ENCODE results near the gene SLC4A4. TPM values are rescaled to one million over a fixed set of nuclear protein-coding genes. Genes with fewer than 3 reads are reported as not detected.

Gene SLC4A4
- total RNA-seq, 2 donors from 2014 or later = 0.32 to 0.76 TPM

- ATAC-seq (replicated peaks) = no peak
These were observed 73.2 kb downstream of the SLC4A4 start for GRCh38 chr4:71411981-71412380.

DNA sequence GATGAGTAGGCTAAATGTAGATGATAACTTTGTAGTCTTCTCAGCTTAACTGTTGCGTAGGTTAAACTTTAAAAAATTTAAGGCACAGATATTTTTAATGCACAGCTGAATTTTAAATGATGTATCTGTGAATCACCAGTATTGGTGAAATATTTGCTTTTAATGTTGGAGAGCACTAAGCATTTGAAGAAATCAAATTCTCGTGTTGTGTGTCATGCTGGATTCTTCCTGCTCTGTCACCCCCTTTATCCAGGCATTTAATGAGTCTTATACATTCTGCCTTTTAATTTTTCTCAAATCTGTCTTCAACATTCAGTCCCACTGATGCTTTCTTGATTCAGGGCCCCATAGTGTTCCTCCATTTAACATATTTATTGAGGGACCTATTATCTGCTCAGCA is 76.7 kb downstream of the SLC4A4 start:
- Mint-ChIP-seq H3K4me1 (no peaks in the 10 kb centered on the region), H3K36me3 (ENCODE audit: low read depth) (no peaks in the 10 kb centered on the region), H3K27ac (no peak overlapping the region), H3K9me3 (no peaks in the 10 kb centered on the region), H3K27me3 (peaks cover 3% of the 10 kb centered on the region), H3K4me3 (no peak overlapping the region)
- no peak for ATAC-seq (replicated peaks)

More at GRCh38 chr4:71411981-71412380, 73.2 kb downstream of the SLC4A4 start:
- no peak overlapping the region for H3K4me3 Mint-ChIP-seq
- no peaks in the 10 kb centered on the region for H3K36me3 Mint-ChIP-seq (ENCODE audit: low read depth)
- peaks cover 10% of the 10 kb centered on the region for H3K9me3 Mint-ChIP-seq
- H3K27ac Mint-ChIP-seq = no peak overlapping the region
- no peaks in the 10 kb centered on the region for H3K27me3 Mint-ChIP-seq
- no peaks in the 10 kb centered on the region for H3K4me1 Mint-ChIP-seq

DNA sequence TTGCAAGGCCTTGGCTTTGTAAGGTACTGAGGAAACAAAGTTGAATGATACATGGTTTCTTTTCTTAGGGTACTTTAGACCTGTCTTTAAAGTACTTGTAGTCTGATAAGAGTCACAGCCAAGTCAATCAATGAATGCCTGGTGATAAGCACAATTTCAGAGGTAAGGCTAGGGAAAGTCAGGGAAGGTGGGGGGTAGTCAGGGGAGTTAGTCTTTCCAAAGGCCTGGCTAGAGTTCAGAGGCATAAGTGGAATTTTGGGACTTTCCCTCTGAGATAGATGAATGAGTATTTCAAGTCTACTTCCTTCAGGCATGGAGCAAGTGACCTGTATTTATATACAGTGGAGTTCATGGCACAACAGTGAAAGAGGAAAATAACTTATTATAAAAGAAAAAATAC is 78.3 kb downstream of the SLC4A4 start:
- H3K27ac Mint-ChIP-seq = no peak overlapping the region
- H3K27me3 Mint-ChIP-seq = peaks cover 7% of the 10 kb centered on the region
- H3K36me3 Mint-ChIP-seq (ENCODE audit: low read depth) = no peaks in the 10 kb centered on the region
- no peaks in the 10 kb centered on the region for H3K9me3 Mint-ChIP-seq
- H3K4me3 Mint-ChIP-seq = no peak overlapping the region
- H3K4me1 Mint-ChIP-seq = no peaks in the 10 kb centered on the region
- no peak for ATAC-seq (replicated peaks)

GRCh38 chr4:71426381-71427042 is 87.7 kb downstream of the SLC4A4 start:
- no peaks in the 10 kb centered on the region for H3K9me3 Mint-ChIP-seq

DNA sequence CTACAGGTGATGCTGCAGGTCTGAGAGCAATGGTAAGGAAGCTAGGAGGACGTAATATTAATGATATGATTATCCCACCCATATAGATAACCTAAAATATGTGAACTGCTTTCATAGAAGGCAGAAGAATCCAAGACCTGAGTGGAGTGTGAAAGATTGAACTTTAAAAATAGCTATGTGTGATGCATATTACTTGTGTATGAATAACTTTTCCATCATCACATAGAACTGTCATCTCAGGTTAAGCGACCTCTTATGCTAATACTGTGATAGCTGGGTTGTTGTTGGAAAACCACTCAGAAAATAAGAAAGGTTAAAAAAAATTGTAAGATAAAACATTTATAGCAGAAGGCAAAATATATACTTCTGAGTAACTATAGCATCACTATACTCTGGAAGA is 90.3 kb downstream of the SLC4A4 start:
- no peaks in the 10 kb centered on the region for H3K9me3 Mint-ChIP-seq
- no peak for ATAC-seq (replicated peaks)
- no peaks in the 10 kb centered on the region for H3K36me3 Mint-ChIP-seq (ENCODE audit: low read depth)
- H3K27ac Mint-ChIP-seq = no peak overlapping the region
- H3K4me3 Mint-ChIP-seq = no peak overlapping the region
- peaks cover 16% of the 10 kb centered on the region for H3K27me3 Mint-ChIP-seq
- H3K4me1 Mint-ChIP-seq = no peaks in the 10 kb centered on the region

More at GRCh38 chr4:71426381-71427042, 87.7 kb downstream of the SLC4A4 start:
- H3K4me3 Mint-ChIP-seq = no peak overlapping the region
- H3K27me3 Mint-ChIP-seq = peaks cover 9% of the 10 kb centered on the region
- no peak for ATAC-seq (replicated peaks)
- H3K36me3 Mint-ChIP-seq (ENCODE audit: low read depth) = no peaks in the 10 kb centered on the region
- no peaks in the 10 kb centered on the region for H3K4me1 Mint-ChIP-seq
- no peak overlapping the region for H3K27ac Mint-ChIP-seq

DNA sequence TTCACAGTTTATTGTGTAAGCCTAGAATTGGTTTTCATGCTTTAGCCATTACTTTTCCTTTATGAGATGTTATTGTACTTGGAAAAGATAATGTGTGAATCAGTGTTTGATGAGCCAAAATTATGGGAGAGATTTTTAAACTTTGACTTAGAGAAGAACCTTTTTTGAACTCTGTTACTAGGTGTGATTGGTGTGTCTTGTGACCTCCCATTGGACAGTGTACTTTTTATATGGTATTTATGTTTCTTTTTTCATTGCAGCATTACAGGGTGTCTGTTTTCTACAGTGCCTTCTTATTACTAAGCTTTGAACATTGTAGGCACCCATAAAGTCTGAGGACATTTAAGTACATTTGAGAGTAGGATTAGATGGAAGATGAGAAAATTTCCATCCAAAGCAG is 91.1 kb downstream of the SLC4A4 start:
- no peak overlapping the region for H3K4me3 Mint-ChIP-seq
- no peaks in the 10 kb centered on the region for H3K4me1 Mint-ChIP-seq
- H3K27ac Mint-ChIP-seq = no peak overlapping the region
- H3K9me3 Mint-ChIP-seq = no peaks in the 10 kb centered on the region
- no peaks in the 10 kb centered on the region for H3K36me3 Mint-ChIP-seq (ENCODE audit: low read depth)
- ATAC-seq (replicated peaks) = no peak
- H3K27me3 Mint-ChIP-seq = peaks cover 16% of the 10 kb centered on the region

DNA sequence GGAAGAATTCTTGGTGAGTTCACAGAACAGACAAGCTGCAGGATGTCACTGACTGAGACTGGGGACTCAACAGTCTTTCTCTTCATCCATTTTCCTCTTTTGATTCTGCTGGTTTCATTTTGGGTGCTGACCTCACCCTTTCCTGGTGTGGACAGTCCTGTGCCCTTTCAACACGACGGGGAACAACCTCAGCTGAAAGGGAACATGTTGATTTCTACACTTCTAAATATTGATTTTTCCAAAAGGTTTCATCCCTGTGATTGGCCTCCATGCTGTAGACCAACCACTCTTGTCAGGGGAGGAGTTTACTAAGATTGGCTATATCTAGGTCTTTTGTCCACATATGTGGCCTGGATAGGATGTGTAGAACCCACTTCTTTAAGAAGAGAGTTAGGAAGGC is 91.8 kb downstream of the SLC4A4 start:
- no peak overlapping the region for H3K27ac Mint-ChIP-seq
- H3K36me3 Mint-ChIP-seq (ENCODE audit: low read depth) = no peaks in the 10 kb centered on the region
- H3K9me3 Mint-ChIP-seq = no peaks in the 10 kb centered on the region
- H3K27me3 Mint-ChIP-seq = peaks cover 16% of the 10 kb centered on the region
- ATAC-seq (replicated peaks) = no peak
- H3K4me3 Mint-ChIP-seq = no peak overlapping the region
- no peaks in the 10 kb centered on the region for H3K4me1 Mint-ChIP-seq

DNA sequence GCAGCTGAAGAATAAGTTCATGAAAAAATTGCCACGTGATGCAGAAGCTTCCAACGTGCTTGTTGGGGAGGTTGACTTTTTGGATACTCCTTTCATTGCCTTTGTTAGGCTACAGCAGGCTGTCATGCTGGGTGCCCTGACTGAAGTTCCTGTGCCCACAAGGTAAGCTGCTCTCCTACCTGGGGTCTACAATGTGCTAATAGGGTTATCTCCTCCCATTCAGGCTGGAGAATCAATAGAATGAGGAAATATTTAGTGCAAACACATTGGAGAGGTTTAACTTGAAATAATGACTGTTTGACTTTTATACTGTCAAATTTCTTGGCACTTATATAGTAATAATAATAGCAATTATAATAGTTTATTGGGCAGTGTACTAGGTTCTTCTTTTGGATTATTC is 101.8 kb downstream of the SLC4A4 start:
- Mint-ChIP-seq H3K9me3 (no peaks in the 10 kb centered on the region), H3K36me3 (ENCODE audit: low read depth) (no peaks in the 10 kb centered on the region), H3K27me3 (no peaks in the 10 kb centered on the region), H3K27ac (no peak overlapping the region), H3K4me1 (no peaks in the 10 kb centered on the region), H3K4me3 (no peak overlapping the region)
- ATAC-seq (replicated peaks) = no peak

DNA sequence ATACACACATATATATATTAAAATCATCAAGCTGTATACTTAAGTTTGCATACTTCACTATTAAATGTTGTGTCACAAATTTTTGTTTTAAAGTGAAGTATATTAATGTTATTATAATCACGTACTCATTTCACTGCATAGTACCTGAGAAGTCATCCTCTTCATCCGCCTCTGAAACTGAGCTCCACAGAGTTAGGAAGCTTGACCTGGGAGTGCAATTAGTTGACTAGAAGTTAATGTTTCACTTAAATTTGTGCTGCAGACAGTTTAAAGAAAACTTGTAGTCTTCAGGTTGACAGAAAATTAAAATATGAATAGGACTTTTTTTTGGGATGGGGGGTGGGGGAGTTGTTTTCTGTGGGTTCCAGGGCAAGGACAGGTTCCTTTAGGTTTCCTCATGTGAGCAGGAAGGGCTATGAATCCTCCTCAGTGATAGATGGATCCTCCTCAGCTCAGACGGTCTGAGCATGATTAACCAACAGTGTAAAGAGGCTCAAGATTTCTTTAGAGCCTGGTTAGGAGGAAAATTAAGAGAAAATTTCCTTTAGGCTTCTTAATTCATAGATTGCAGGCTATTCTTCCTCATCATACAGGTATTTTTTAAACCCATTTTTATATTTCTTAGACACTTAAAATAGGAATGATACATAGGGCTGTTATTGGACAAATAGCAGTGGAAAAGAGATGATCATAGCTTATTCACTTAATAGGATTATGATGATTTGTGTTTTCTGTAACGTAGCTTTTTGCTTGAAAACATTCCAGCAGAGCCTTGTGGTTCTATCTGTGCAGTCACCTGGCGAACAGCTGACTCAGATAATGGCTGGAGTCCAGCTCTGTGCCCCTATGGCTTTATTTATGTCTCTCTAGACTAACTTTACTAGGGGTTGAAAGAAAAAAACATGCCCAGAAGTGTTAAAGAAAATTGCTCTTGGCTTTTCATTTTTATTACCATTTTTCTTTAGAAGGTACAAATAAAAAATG is 102.7 kb downstream of the SLC4A4 start:
- Mint-ChIP-seq H3K27ac (no peak overlapping the region), H3K36me3 (ENCODE audit: low read depth) (no peaks in the 10 kb centered on the region), H3K9me3 (no peaks in the 10 kb centered on the region), H3K27me3 (no peaks in the 10 kb centered on the region), H3K4me3 (no peak overlapping the region), H3K4me1 (no peaks in the 10 kb centered on the region)
- ATAC-seq (replicated peaks) = no peak

- Mint-ChIP-seq H3K9me3 (no peaks in the 10 kb centered on the region), H3K27ac (no peak overlapping the region), H3K4me3 (no peak overlapping the region), H3K36me3 (ENCODE audit: low read depth) (no peaks in the 10 kb centered on the region), H3K4me1 (no peaks in the 10 kb centered on the region), H3K27me3 (no peaks in the 10 kb centered on the region)
- no peak for ATAC-seq (replicated peaks)
These were observed 103.5 kb downstream of the SLC4A4 start for GRCh38 chr4:71442336-71442735.

DNA sequence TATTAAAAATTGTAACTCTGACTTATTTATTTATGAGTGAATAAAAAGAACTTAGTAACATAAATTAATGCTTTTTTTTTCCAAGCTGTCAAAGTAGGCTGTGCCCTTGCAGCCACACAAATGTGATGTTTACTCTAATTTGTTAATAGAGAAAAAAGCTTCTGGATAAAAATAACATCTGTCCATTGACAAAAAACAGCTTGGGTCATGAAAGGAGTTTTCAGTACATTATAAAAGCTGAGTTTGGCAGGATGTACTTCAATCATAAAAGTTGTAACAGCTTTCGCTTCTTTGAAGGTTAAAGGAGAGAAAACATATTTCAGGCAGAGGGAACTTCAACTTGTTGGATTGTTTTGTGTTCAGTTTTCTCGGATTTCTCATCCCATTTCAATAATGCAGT is 105.6 kb downstream of the SLC4A4 start:
- Mint-ChIP-seq H3K4me3 (no peak overlapping the region), H3K36me3 (ENCODE audit: low read depth) (no peaks in the 10 kb centered on the region), H3K27ac (no peak overlapping the region), H3K9me3 (no peaks in the 10 kb centered on the region), H3K27me3 (peaks cover 4% of the 10 kb centered on the region), H3K4me1 (no peaks in the 10 kb centered on the region)
- ATAC-seq (replicated peaks) = no peak

- ATAC-seq (replicated peaks) = no peak
- H3K4me3 Mint-ChIP-seq = no peak overlapping the region
- no peaks in the 10 kb centered on the region for H3K9me3 Mint-ChIP-seq
- no peaks in the 10 kb centered on the region for H3K4me1 Mint-ChIP-seq
- peaks cover 4% of the 10 kb centered on the region for H3K27me3 Mint-ChIP-seq
- no peak overlapping the region for H3K27ac Mint-ChIP-seq
- H3K36me3 Mint-ChIP-seq (ENCODE audit: low read depth) = no peaks in the 10 kb centered on the region
These were observed 107.0 kb downstream of the SLC4A4 start for GRCh38 chr4:71445811-71446210.

GRCh38 chr4:71446479-71447081 is 107.8 kb downstream of the SLC4A4 start:
- Mint-ChIP-seq H3K27ac (no peak overlapping the region), H3K4me3 (no peak overlapping the region), H3K36me3 (ENCODE audit: low read depth) (no peaks in the 10 kb centered on the region), H3K9me3 (no peaks in the 10 kb centered on the region), H3K27me3 (peaks cover 11% of the 10 kb centered on the region), H3K4me1 (no peaks in the 10 kb centered on the region)
- ATAC-seq (replicated peaks) = no peak

GRCh38 chr4:71449040-71449439 is 110.2 kb downstream of the SLC4A4 start:
- Mint-ChIP-seq H3K27me3 (peaks cover 11% of the 10 kb centered on the region), H3K36me3 (ENCODE audit: low read depth) (no peaks in the 10 kb centered on the region)
- ATAC-seq (replicated peaks) = no peak

DNA sequence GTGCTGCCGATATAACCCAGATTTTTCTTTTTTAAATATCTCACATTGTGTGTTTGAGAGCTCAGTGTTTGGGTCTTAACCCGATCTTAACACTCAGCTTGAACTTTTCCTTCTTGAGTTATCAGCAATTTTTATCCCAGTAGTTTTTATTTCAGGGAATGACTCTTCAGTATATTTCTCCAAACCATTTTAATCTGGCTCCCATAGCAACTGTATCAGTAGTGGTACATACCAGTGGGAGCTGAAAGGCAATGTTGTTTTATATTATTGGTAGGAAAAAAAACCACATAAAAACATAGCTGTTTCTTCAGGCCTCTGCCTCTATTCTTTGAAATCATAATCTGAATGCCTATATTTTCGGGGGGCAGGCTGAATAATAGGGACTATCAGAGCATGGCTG is 111.1 kb downstream of the SLC4A4 start:
- Mint-ChIP-seq H3K4me1 (no peaks in the 10 kb centered on the region), H3K9me3 (no peaks in the 10 kb centered on the region), H3K4me3 (no peak overlapping the region), H3K36me3 (ENCODE audit: low read depth) (no peaks in the 10 kb centered on the region), H3K27me3 (peaks cover 11% of the 10 kb centered on the region), H3K27ac (no peak overlapping the region)
- ATAC-seq (replicated peaks) = no peak

More at GRCh38 chr4:71449040-71449439, 110.2 kb downstream of the SLC4A4 start:
- H3K9me3 Mint-ChIP-seq = no peaks in the 10 kb centered on the region
- H3K27ac Mint-ChIP-seq = no peak overlapping the region
- no peak overlapping the region for H3K4me3 Mint-ChIP-seq
- H3K4me1 Mint-ChIP-seq = no peaks in the 10 kb centered on the region
